ENCODE results near the gene BACH2. TPM values are rescaled to one million over a fixed set of nuclear protein-coding genes. Genes with fewer than 3 reads are reported as not detected.
"Not testable (repeated sequence)": the region's sequence is repeated elsewhere in the genome, so short reads cannot be mapped to it uniquely, and the experiment has no call there.

Gene BACH2
- total and polyA plus RNA-seq, 5 donors = 0.61 to 2.8 (median 1.5) TPM

DNA sequence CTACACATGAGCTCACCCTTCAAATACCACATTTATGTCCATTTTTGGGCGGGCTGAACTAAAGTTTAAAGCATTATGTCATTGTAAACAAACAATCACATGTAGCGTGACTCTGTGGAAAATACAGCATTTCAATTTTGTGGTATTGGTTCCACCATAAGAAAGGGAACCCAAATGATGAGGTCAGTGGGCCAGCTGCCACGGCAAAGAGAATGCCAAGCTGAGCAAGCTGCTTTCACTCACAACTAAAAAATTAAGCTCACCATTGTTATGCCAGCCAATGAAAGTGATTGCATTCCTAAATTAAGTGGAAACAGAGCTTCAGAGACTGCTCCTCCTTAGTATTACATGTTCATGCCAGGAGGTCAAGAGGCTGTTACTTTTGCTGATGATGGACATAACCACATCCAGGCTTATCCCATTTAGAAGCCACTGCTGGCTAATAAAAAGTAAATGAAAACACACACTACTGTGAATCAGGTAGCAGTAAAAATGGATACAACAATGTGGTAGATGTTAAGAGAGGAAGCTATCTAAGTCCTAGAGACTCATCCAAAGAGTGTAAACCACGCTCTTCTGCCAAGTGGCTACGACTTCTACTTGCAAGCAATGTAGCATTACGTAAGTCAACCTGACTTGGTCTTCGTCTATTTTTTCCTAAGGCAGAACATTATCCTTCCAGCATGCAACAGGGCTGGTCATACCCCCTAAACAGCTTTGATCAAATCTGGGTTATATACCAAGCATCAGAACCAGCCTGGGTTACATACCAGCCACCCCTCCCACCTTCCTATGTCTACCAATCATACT lies 164.8 kb downstream of the BACH2 start:
- no peaks in the 10 kb centered on the region for H3K4me1 ChIP-seq (ENCODE audit: control insufficient read depth, insufficient read depth, low read length)
- ATAC-seq = peak; percentile 48 to 67
- WGBS = 58% methylated on average over 7 of the region's 7 CpGs
- no peaks in the 10 kb centered on the region for H3K9me3 ChIP-seq (ENCODE audit: control insufficient read depth, low read length)
- no peak overlapping the region for H3K4me3 ChIP-seq (ENCODE audit: low read length)
- H3K27me3 ChIP-seq (ENCODE audit: control insufficient read depth, insufficient read depth) = no peaks in the 10 kb centered on the region
- H3K27ac ChIP-seq (ENCODE audit: low read length) = no peak overlapping the region
- DNase-seq = peak; percentile 61 to 88 (median 85)
- intact Hi-C loops (cut with DNase I) = no loop called here

DNA sequence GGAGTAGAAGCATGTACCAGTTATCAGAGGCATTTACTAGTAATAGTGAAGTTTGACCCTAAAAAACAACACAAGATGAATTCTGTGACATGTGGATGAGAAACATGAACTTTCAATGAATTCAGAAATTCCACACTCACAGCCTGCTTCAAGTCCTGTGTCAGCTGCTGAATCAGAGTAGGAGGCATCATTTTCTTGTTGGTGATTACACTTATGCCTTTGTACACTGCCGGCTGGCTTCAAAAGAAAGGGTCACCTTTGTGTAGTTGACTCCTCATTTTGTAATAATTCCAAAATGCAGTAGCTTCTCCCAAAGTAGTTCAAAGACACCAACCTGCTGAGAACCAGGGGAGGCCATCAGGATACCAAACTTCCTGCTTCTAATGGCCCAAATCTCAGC lies 165.5 kb downstream of the BACH2 start:
- 80% methylated on average over 1 of the region's 1 CpG for WGBS
- intact Hi-C loops (cut with DNase I) = no loop called here
- Histone ChIP-seq H3K4me3 (ENCODE audit: low read length) (no peak overlapping the region), H3K27ac (ENCODE audit: low read length) (no peak overlapping the region), H3K9me3 (ENCODE audit: control insufficient read depth, low read length) (no peaks in the 10 kb centered on the region), H3K27me3 (ENCODE audit: control insufficient read depth, insufficient read depth) (no peaks in the 10 kb centered on the region), H3K4me1 (ENCODE audit: control insufficient read depth, insufficient read depth, low read length) (no peaks in the 10 kb centered on the region)
- DNase-seq = no peak
- ATAC-seq = no peak

DNA sequence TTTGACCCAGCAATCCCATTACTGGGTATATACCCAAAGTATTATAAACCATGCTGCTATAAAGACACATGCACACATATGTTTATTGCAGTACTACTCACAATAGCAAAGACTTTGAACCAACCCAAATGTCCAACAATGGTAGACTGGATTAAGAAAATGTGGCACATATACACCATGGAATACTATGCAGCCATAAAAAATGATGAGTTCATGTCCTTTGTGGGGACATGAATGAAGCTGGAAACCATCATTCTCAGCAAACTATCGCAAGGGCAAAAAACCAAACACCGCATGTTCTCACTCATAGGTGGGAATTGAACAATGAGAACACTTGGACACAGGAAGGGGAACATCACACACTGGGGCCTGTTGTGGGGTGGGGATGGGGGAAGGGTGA lies 168.0 kb downstream of the BACH2 start:
- H3K27ac ChIP-seq (ENCODE audit: low read length); DNase-seq; H3K4me1 ChIP-seq (ENCODE audit: control insufficient read depth, insufficient read depth, low read length); ATAC-seq; H3K4me3 ChIP-seq (ENCODE audit: low read length); H3K9me3 ChIP-seq (ENCODE audit: control insufficient read depth, low read length); H3K27me3 ChIP-seq (ENCODE audit: control insufficient read depth, insufficient read depth); intact Hi-C loops (cut with DNase I): not testable (repeated sequence)
- 62% methylated on average over 2 of the region's 2 CpGs for WGBS

DNA sequence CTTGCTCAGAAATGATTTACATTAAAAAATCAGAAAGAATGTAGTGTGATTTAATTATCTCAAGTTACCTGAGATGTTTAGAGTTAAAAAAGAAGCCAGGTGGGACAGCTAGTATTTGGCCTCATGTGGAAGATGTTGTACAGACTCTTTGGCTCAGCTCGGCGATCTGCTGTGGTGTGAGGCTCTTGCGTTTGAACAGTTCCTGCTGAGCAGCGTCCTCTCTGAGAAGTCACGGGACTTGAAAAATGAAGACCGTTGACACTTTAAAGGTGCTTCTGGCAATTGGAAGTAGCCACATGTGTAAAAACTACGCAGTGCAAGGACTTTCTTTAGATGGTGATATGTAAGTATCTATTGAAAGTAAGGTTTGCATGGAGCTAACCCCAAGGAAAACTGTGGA lies 169.0 kb downstream of the BACH2 start:
- ATAC-seq (no peak), DNase-seq (no peak)
- H3K9me3 ChIP-seq (ENCODE audit: control insufficient read depth, low read length) = no peaks in the 10 kb centered on the region
- H3K4me1 ChIP-seq (ENCODE audit: control insufficient read depth, insufficient read depth, low read length) = no peaks in the 10 kb centered on the region
- 81% methylated on average over 7 of the region's 7 CpGs for WGBS
- H3K27me3 ChIP-seq (ENCODE audit: control insufficient read depth, insufficient read depth) = no peaks in the 10 kb centered on the region
- intact Hi-C loops (cut with DNase I) = no loop called here
- no peak overlapping the region for H3K27ac ChIP-seq (ENCODE audit: low read length)
- no peak overlapping the region for H3K4me3 ChIP-seq (ENCODE audit: low read length)

DNA sequence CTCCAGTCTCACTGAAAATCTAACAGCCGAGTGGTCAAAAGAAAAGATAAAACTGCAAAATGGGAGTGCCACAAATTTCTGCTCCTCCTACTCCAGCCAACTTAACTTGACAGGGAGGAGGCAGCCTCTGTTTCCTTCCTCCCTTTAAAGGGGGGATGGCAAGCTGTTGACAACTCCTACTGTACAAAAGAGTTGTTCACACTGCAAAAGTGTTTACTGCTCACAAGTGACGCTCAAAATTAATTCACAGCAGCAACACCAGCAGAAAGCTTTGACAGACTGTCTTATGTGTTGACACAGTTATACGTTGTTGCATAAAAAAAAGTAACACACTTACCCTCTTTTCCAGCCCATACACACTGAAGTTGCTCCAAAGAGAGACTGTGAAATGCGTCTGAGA lies 169.8 kb downstream of the BACH2 start:
- no peak for ATAC-seq
- no peak overlapping the region for H3K4me3 ChIP-seq (ENCODE audit: low read length)
- no peaks in the 10 kb centered on the region for H3K4me1 ChIP-seq (ENCODE audit: control insufficient read depth, insufficient read depth, low read length)
- no peaks in the 10 kb centered on the region for H3K27me3 ChIP-seq (ENCODE audit: control insufficient read depth, insufficient read depth)
- no peak for DNase-seq
- intact Hi-C loops (cut with DNase I) = no loop called here
- WGBS = 69% methylated on average over 4 of the region's 4 CpGs
- no peaks in the 10 kb centered on the region for H3K9me3 ChIP-seq (ENCODE audit: control insufficient read depth, low read length)
- H3K27ac ChIP-seq (ENCODE audit: low read length) = no peak overlapping the region

DNA sequence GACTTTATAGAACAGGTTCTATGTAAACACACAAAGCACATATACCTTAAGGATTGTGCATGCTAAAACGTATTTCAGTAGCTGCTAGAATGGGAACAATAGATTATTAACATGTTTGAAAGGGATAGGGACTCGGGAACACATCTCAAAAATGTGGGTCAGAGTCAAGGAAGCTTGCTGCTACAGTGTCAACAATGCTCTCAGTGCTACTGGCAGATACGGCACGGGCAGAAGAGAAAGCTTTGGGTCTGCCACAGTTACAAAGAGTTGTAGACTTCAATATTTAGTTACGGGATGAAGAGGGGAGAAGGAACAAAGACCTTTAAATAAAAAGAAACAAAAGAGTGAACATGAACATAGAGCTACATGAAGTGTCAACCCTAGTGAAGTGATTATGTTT lies 170.5 kb downstream of the BACH2 start:
- no peak for DNase-seq
- no peak for ATAC-seq
- intact Hi-C loops (cut with DNase I) = no loop called here
- Histone ChIP-seq H3K27ac (ENCODE audit: low read length) (no peak overlapping the region), H3K27me3 (ENCODE audit: control insufficient read depth, insufficient read depth) (no peaks in the 10 kb centered on the region), H3K4me3 (ENCODE audit: low read length) (no peak overlapping the region), H3K9me3 (ENCODE audit: control insufficient read depth, low read length) (no peaks in the 10 kb centered on the region), H3K4me1 (ENCODE audit: control insufficient read depth, insufficient read depth, low read length) (no peaks in the 10 kb centered on the region)
- 58% methylated on average over 5 of the region's 5 CpGs for WGBS

DNA sequence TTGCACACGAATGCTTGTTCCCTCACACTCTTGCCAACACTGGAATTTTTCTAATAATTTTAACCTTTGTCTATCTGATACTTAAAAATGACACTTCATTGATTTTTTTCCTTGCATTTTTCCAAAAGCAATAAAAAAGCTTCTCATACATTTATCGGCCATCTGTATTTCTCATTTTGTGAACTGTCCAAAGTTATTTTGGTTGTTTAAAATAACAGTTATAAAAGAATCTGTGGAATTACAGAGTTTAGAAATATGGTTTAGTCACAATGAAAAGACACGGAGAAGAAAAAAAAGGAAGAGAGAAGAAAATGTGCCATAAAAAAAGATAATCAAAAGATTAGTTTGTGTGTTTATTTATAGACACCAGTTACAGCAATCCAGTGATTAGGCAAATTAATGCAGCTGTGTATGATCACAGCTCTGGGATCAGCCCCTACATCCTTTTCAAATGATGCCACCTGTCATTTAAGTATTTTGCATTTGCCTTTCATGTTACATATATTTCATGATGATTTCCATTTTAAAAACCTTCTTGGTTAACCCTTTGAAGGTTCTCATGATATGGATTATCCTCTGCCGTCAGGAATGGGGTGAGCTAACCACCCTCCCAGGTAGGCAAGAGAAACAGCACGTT lies 171.7 kb downstream of the BACH2 start:
- WGBS = 74% methylated on average over 5 of the region's 5 CpGs
- Histone ChIP-seq H3K27ac (ENCODE audit: low read length) (no peak overlapping the region), H3K9me3 (ENCODE audit: control insufficient read depth, low read length) (no peaks in the 10 kb centered on the region), H3K4me3 (ENCODE audit: low read length) (no peak overlapping the region), H3K27me3 (ENCODE audit: control insufficient read depth, insufficient read depth) (no peaks in the 10 kb centered on the region), H3K4me1 (ENCODE audit: control insufficient read depth, insufficient read depth, low read length) (no peaks in the 10 kb centered on the region)
- intact Hi-C loops (cut with DNase I) = no loop called here
- ATAC-seq (no peak), DNase-seq (no peak)

DNA sequence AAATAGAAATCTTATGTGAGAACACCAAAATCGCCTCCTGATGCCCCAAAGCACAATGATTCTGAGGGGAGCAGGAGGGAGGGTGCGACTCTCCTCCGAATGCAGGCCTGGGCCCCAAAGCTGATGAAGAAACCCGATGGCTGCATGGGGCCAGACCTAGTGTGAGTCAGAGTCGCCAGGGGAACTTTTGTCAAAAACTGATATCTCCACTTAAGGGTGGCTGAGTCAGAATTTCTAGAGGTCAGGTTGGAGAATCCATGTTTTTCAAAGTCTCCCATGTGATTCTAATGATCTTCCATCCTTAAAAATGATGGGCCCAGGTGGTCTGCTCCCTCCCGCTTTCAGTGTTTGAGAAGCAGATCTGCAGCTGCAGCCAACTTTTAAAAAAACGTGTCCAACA lies 172.8 kb downstream of the BACH2 start:
- ATAC-seq (no peak), DNase-seq (peak in 1 of 3 donors; percentile 38)
- intact Hi-C loops (cut with DNase I) = no loop called here
- no peaks in the 10 kb centered on the region for H3K9me3 ChIP-seq (ENCODE audit: control insufficient read depth, low read length)
- H3K4me1 ChIP-seq (ENCODE audit: control insufficient read depth, insufficient read depth, low read length) = no peaks in the 10 kb centered on the region
- H3K27ac ChIP-seq (ENCODE audit: low read length) = no peak overlapping the region
- WGBS = 92% methylated on average over 7 of the region's 7 CpGs
- H3K4me3 ChIP-seq (ENCODE audit: low read length) = no peak overlapping the region
- no peaks in the 10 kb centered on the region for H3K27me3 ChIP-seq (ENCODE audit: control insufficient read depth, insufficient read depth)

DNA sequence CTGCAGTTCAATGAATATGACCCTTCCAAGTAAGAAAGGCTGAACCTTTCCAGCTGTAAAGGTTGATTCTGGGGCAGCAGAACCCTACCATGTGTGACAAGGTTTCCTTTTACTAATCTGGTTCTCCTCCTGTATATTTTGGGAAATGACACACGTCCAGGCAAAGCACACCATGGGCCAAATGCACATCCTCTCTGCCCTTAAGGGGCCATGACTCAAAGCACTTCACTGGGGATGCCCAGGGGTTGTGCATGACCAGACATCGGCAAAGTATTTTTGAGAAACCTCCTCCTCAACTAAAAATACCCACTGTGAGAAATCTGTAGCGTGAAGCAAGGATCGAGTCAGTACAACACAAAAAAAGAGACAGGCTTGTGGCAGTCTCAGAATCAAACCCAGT lies 174.7 kb downstream of the BACH2 start:
- H3K27ac ChIP-seq (ENCODE audit: low read length) = no peak overlapping the region
- WGBS = 62% methylated on average over 4 of the region's 4 CpGs
- no peaks in the 10 kb centered on the region for H3K4me1 ChIP-seq (ENCODE audit: control insufficient read depth, insufficient read depth, low read length)

DNA sequence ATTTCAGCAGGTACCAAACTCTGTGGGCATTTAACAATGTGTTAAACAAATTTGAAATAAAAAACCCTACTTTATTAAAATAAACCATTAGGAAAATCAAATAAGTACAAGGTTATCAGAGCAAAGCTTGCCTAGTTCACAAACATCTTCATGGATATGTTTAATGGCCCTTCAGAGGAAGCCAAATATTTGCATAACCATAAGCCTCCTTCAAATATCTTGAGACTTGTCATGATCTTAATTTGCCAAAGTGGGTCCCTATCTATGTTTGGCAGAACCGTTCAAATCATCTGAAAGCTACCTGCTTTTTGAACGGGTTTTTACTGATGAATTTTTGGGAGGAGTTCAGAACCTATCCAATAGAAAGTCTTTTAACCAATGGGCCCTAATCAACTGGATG lies 176.3 kb downstream of the BACH2 start:
- Histone ChIP-seq H3K9me3 (ENCODE audit: control insufficient read depth, low read length) (no peaks in the 10 kb centered on the region), H3K4me1 (ENCODE audit: control insufficient read depth, insufficient read depth, low read length) (no peaks in the 10 kb centered on the region), H3K4me3 (ENCODE audit: low read length) (no peak overlapping the region), H3K27me3 (ENCODE audit: control insufficient read depth, insufficient read depth) (no peaks in the 10 kb centered on the region), H3K27ac (ENCODE audit: low read length) (no peak overlapping the region)
- WGBS = 92% methylated on average over 2 of the region's 2 CpGs
- DNase-seq = no peak
- intact Hi-C loops (cut with DNase I) = no loop called here
- no peak for ATAC-seq

More for the DNA sequence above, 174.7 kb downstream of the BACH2 start:
- intact Hi-C loops (cut with DNase I) = no loop called here
- H3K9me3 ChIP-seq (ENCODE audit: control insufficient read depth, low read length) = no peaks in the 10 kb centered on the region
- no peak overlapping the region for H3K4me3 ChIP-seq (ENCODE audit: low read length)
- no peaks in the 10 kb centered on the region for H3K27me3 ChIP-seq (ENCODE audit: control insufficient read depth, insufficient read depth)
- ATAC-seq (peak in 1 of 2 donors; percentile 65), DNase-seq (no peak)

DNA sequence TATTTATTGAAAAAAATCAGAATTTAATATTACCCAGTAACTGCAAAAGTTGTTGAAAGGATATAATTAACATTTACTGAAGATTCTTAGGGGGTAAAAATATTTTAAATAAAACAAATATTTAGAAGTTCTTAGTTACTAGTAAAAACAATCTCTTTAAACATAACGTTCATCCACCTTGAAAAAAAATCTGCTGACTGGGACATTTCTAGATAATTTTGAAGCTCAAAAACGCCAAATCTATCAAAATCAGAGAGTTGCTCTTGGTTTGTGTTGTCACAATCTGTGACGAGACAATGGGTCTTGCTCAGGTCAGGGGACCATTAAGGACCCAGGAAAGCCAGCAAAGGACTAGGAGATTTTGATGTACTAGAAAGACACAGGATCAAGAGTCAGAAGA lies 177.0 kb downstream of the BACH2 start:
- ATAC-seq = no peak
- H3K9me3 ChIP-seq (ENCODE audit: control insufficient read depth, low read length) = no peaks in the 10 kb centered on the region
- no peak for DNase-seq
- H3K27me3 ChIP-seq (ENCODE audit: control insufficient read depth, insufficient read depth) = no peaks in the 10 kb centered on the region
- H3K27ac ChIP-seq (ENCODE audit: low read length) = no peak overlapping the region
- no peaks in the 10 kb centered on the region for H3K4me1 ChIP-seq (ENCODE audit: control insufficient read depth, insufficient read depth, low read length)
- WGBS = 91% methylated on average over 3 of the region's 3 CpGs
- no peak overlapping the region for H3K4me3 ChIP-seq (ENCODE audit: low read length)
- intact Hi-C loops (cut with DNase I) = no loop called here

All from right cardiac atrium (tissue), 5 donors.